IMR-90 (cell line): ENCODE results near the gene AGAP1.

Experiments used
- FOS ChIP-seq: fragments of 150-350 bp; IDR thresholded peaks from 2 replicates; pipeline ENCODE4 v1.6.1; 2016; ENCODE audit warnings: low read depth, low read length
- MAZ ChIP-seq: IDR thresholded peaks from 2 replicates; pipeline ENCODE4 v1.6.1; 2012; ENCODE audit warnings: low read depth, mild to moderate bottlenecking, low read length, improper control_type of control experiment, moderate library complexity, borderline replicate concordance
- MXI1 ChIP-seq: IDR thresholded peaks from 2 replicates; pipeline ENCODE4 v1.6.1; 2012; ENCODE audit warnings: low read depth, mild to moderate bottlenecking, low read length, moderate library complexity, borderline replicate concordance
- POLR2A ChIP-seq: IDR thresholded peaks from 2 replicates; pipeline ENCODE4 v1.6.1; 2012; ENCODE audit warnings: mild to moderate bottlenecking, low read depth, low read length
- RAD21 ChIP-seq: IDR thresholded peaks from 2 replicates; pipeline ENCODE4 v1.6.1; 2012; ENCODE audit warnings: low read length, improper control_type of control experiment
- TF ChIP-seq, protein P1 (sequence below): conservative IDR thresholded peaks from 2 replicates; pipeline ENCODE4 v1.5.1; 2012; ENCODE audit warnings: mild to moderate bottlenecking, low read depth, low read length, improper control_type of control experiment

DNA sequence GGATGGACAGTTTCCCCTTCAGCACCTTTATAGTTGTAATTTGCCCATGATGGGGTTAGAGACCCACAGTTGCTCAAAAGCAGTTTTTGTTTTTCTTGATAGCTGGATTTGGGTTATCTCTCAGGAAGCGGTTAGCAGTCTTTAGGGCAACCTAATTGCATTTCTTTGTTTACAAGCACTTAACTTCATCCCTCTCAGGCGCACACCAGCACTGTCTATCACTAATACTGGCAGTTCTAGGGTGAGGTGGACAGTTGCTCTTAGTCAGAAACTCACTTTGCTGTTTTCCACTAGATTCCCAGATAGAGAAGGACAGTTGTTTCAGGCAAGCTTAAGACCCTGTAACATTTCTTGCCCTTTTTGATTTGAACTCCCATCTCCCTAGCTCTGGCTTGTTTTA is 146.0 kb downstream of the AGAP1 start:
- TF ChIP-seq RAD21 (no peak), POLR2A (no peak), MAZ (no peak), MXI1 (no peak), FOS (no peak)
- TF ChIP-seq, protein P1, sequence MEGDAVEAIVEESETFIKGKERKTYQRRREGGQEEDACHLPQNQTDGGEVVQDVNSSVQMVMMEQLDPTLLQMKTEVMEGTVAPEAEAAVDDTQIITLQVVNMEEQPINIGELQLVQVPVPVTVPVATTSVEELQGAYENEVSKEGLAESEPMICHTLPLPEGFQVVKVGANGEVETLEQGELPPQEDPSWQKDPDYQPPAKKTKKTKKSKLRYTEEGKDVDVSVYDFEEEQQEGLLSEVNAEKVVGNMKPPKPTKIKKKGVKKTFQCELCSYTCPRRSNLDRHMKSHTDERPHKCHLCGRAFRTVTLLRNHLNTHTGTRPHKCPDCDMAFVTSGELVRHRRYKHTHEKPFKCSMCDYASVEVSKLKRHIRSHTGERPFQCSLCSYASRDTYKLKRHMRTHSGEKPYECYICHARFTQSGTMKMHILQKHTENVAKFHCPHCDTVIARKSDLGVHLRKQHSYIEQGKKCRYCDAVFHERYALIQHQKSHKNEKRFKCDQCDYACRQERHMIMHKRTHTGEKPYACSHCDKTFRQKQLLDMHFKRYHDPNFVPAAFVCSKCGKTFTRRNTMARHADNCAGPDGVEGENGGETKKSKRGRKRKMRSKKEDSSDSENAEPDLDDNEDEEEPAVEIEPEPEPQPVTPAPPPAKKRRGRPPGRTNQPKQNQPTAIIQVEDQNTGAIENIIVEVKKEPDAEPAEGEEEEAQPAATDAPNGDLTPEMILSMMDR, result no peak
